Testis (tissue), 3 donors: ENCODE results near the gene BCL11A. TPM values are rescaled to one million over a fixed set of nuclear protein-coding genes. Genes with fewer than 3 reads are reported as not detected.
A peak's percentile ranks its signal among the peaks of the same experiment; 100 is the strongest.

ENCODE experiments used
- DNase-seq: peaks from one replicate; pipeline ENCODE4 v3.0.0-alpha.2; 2019
- H3K27ac ChIP-seq, 2 donors: fragments of 200-600 bp; sonication (generic); one replicate each; pipeline ENCODE4 v1.5.1; 2019
- H3K27me3 ChIP-seq: fragments of 200-600 bp; sonication (generic); one replicate; pipeline ENCODE4 v1.5.1; 2019
- H3K36me3 ChIP-seq: fragments of 200-600 bp; sonication (generic); one replicate; pipeline ENCODE4 v1.5.1; 2017; ENCODE audit warnings: low read depth; ENCODE audit errors: missing control alignments
- H3K4me1 ChIP-seq: fragments of 200-600 bp; sonication (generic); one replicate; pipeline ENCODE4 v1.5.1; 2019
- H3K4me3 ChIP-seq, 2 donors: fragments of 200-600 bp; sonication (generic); one replicate each; pipeline ENCODE4 v1.5.1; 2017 to 2019
- H3K9me3 ChIP-seq: fragments of 200-600 bp; sonication (generic); one replicate; pipeline ENCODE4 v1.5.1; 2017
- POLR2A ChIP-seq: fragments of 450-650 bp; IDR thresholded peaks from one replicate; pipeline ENCODE4 v1.6.1; 2017; ENCODE audit warnings: antibody characterized with exemption, mild to moderate bottlenecking, moderate library complexity
- WGBS, 2 donors: methylation state at CpG; one replicate each; pipeline ENCODE4 v1.1.5; 2018; 5-methylcytosine and 5-hydroxymethylcytosine counted together
- intact Hi-C: fragments of 100-400 bp; cut with DNase I; formaldehyde crosslinking; loops from one replicate; pipeline ENCODE4 v1.15.1; 2023; ENCODE audit warnings: low total_unique reads
- polyA plus RNA-seq: library from polyadenylated mRNA; stranded (reverse); fragments of 350-450 nt; fragmentation: Illumina TruSeq; extraction: RNeasy Lipid Tissue Mini Kit (QIAGEN cat#74804); gene quantifications from one replicate; pipeline ENCODE4 v1.2.3, GENCODE V29; 2014; ENCODE audit warnings: low read depth, low replicate concordance; ENCODE audit not compliant: insufficient read depth
- total RNA-seq, 2 donors: library from RNA; depleted of rRNA; stranded (reverse); fragments of >200 nt; gene quantifications; one replicate each; pipeline ENCODE4 v1.2.3, GENCODE V29; 2016
- TF ChIP-seq, protein P1 (sequence below), 3 experiments: fragments of 450-650 bp in 2 of 3; fragments of 200-600 bp in 1 of 3; sonication (generic) in 1 of 3; IDR thresholded peaks; one replicate each; pipeline ENCODE4 v1.5.1; 2016 to 2019; ENCODE audit warnings: antibody characterized with exemption in 3 of 3, mild to moderate bottlenecking in 2 of 3, moderate library complexity in 1 of 3

BCL11A gene
- total and polyA plus RNA-seq, 3 donors from 2014 or later, result 4.1 to 11.6 (median 5.1) TPM

DNA sequence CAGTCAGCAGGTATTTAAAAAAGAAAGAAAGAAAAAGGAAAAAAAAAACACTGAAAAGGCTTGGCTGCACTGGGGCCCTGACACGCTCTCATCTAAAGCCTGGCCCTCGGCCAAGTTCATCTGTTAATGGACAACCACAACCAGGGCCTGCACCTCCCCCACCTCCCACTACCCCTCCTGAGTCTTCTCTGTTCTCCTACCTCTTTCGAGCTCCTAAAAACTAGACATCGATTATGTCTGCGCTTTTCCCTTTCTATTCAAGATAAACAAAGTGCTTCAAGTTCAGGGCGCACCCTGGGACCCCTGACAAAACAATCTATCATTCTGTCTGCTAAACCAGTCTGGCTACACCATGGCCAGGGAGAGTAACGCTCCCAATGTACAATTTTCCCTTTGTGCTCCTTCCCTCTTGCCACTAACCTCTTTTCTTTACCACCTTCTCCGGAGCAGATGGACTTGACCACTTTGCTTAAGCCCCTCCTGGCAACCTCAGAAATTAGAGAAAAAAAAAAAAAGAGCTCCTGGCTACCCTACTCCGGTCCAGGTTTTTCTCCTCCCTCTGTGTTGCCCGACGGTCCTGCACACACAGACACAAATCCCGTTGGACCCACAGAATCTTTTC is 22.7 kb downstream of the BCL11A start:
- H3K4me3 ChIP-seq, result no peak overlapping the region
- no peak overlapping the region for H3K27ac ChIP-seq
- H3K27me3 ChIP-seq, result no peaks in the 10 kb centered on the region
- H3K4me1 ChIP-seq, result no peaks in the 10 kb centered on the region
- 29 to 32% methylated on average over 12 of the region's 12 CpGs for WGBS, 2 donors
- intact Hi-C loops, result no loop called here
- DNase-seq, result peak; percentile 49
- H3K36me3 ChIP-seq, result no peaks in the 10 kb centered on the region
- TF ChIP-seq POLR2A, result no peak
- TF ChIP-seq, protein P1, sequence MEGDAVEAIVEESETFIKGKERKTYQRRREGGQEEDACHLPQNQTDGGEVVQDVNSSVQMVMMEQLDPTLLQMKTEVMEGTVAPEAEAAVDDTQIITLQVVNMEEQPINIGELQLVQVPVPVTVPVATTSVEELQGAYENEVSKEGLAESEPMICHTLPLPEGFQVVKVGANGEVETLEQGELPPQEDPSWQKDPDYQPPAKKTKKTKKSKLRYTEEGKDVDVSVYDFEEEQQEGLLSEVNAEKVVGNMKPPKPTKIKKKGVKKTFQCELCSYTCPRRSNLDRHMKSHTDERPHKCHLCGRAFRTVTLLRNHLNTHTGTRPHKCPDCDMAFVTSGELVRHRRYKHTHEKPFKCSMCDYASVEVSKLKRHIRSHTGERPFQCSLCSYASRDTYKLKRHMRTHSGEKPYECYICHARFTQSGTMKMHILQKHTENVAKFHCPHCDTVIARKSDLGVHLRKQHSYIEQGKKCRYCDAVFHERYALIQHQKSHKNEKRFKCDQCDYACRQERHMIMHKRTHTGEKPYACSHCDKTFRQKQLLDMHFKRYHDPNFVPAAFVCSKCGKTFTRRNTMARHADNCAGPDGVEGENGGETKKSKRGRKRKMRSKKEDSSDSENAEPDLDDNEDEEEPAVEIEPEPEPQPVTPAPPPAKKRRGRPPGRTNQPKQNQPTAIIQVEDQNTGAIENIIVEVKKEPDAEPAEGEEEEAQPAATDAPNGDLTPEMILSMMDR (IDR thresholded peaks at IDR 0.05), result no peak
- H3K9me3 ChIP-seq, result no peaks in the 10 kb centered on the region

DNA sequence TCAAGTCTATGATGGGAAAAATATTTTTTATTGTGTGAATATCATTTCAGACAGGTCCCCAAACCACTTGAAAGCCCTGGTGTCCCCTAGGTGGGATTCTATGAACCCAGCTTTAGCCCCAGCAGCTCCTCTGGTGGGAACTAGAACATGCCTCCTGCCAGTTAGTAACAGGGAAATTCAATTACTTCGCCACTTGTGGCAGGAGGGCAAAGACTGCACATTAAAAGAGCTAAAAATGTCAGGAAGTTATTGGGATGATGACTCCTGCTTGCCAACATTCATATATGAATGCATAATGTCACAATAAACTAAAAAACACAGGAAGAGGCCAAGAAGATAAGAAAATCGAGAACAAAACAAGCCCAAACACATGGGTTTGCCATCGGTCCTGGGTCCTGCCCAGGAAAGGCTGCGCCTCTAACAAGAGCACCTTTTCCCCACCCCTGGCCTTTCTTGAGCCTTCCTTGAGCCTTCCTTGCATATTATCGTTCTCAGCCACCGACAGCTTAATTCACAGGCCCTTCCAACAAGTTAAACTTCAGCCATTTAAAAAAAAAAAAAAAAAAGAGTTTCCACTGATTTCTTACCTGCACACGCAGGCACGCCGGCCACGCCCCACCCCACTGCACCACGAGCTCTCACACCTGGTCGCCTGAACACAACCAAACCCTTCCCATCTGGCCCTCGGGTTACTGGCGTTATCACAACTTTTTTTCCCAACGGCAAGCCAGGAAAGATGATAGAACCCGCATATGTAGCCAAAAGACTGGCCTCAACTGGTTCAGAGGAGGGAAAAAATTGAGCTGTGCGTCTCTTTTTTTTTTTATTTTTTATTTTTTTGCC is 23.4 kb downstream of the BCL11A start:
- no peak for DNase-seq

DNA sequence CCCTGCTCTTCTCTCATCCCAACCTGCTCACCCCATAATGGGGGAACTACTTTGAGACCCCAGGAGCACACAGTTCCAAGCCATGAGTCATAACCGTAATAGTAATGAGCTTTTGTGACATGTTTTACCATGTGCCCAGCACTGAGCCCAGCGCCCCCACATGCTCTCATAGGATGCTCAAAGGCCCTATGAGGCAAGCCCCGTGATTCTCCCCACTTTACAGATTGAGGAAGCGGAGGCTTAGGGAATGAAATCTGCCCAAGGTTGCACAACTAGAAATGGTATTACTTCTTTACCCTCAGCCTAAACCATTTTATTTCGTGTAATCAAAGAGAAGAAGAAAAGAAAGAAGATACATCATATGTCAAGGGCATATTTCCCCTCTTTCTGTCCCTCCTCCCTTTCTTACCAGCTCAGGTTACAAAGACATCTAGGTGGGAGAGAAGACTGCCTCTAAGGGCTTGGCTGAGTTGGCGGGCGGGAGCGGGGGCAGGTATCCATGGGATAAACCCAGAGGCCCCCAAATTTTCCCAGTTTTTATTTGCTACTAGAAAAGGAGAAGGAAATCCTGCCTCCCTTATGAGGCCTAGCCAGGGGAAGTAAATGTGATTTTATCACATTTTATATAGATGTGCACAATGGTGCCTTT is 24.2 kb downstream of the BCL11A start:
- Histone ChIP-seq H3K27ac (no peak overlapping the region), H3K4me3 (no peak overlapping the region), H3K4me1 (no peaks in the 10 kb centered on the region), H3K27me3 (no peaks in the 10 kb centered on the region), H3K36me3 (no peaks in the 10 kb centered on the region), H3K9me3 (no peaks in the 10 kb centered on the region)
- DNase-seq, result no peak
- no peak for TF ChIP-seq POLR2A
- TF ChIP-seq, protein P1 (IDR thresholded peaks at IDR 0.05), result no peak
- 80 to 87% methylated on average over 7 to 8 of the region's 8 CpGs for WGBS, 2 donors
- intact Hi-C loops, result no loop called here

More for the DNA sequence above, 23.4 kb downstream of the BCL11A start:
- Histone ChIP-seq H3K4me1 (no peaks in the 10 kb centered on the region), H3K27ac (no peak overlapping the region), H3K36me3 (no peaks in the 10 kb centered on the region), H3K4me3 (no peak overlapping the region), H3K9me3 (no peaks in the 10 kb centered on the region), H3K27me3 (no peaks in the 10 kb centered on the region)
- intact Hi-C loops, result no loop called here
- TF ChIP-seq POLR2A, result no peak
- TF ChIP-seq, protein P1 (IDR thresholded peaks at IDR 0.05), result no peak
- 55 to 63% methylated on average over 17 of the region's 17 CpGs for WGBS, 2 donors

DNA sequence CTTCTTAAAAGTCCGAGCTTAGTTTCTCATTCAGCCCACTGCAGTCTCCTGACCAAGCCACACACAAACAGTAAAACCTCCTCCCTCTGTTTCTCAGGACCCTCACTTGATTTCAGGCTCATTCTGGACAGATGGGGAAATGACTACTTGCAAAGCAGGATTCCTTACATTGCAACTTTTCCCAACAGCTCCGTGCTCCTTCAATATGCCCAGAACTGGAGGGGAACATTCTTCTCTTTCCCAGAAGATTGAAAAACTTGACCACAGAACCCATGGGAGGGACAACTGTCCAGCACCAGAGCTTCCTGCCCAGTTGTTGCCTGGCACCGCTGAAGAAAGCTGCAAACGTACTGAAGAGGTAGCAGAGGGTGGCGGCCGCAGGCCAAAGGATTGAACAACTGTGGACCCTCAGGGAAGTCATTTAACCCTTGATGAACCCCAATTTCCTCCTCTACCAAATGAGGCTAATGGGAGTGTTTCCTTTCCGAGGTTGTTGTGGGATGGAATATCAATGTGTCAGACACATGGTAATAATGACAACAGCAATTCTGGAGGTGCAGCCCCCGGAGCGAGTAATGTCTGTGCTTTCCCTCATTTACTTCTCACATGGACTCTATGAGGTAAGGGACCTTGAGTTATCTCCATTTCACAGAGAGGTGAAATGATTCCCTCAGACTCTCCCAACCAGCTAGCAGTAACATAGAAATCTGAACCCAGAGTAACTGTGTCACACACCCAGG is 25.0 kb downstream of the BCL11A start:
- Histone ChIP-seq H3K4me1 (no peaks in the 10 kb centered on the region), H3K27me3 (no peaks in the 10 kb centered on the region)

More for the DNA sequence above, 25.0 kb downstream of the BCL11A start:
- intact Hi-C loops, result no loop called here
- Histone ChIP-seq H3K9me3 (no peaks in the 10 kb centered on the region), H3K4me3 (no peak overlapping the region), H3K27ac (no peak overlapping the region), H3K36me3 (no peaks in the 10 kb centered on the region)
- 82 to 85% methylated on average over 9 of the region's 9 CpGs for WGBS, 2 donors
- no peak for DNase-seq
- no peak for TF ChIP-seq POLR2A
- TF ChIP-seq, protein P1 (IDR thresholded peaks at IDR 0.05), result no peak
